ENCODE results near the gene CHST9. TPM values are rescaled to one million over a fixed set of nuclear protein-coding genes. Genes with fewer than 3 reads are reported as not detected.

CHST9 gene
- total and polyA plus RNA-seq, 4 donors, result 0.42 to 6.4 (median 1.4) TPM

DNA sequence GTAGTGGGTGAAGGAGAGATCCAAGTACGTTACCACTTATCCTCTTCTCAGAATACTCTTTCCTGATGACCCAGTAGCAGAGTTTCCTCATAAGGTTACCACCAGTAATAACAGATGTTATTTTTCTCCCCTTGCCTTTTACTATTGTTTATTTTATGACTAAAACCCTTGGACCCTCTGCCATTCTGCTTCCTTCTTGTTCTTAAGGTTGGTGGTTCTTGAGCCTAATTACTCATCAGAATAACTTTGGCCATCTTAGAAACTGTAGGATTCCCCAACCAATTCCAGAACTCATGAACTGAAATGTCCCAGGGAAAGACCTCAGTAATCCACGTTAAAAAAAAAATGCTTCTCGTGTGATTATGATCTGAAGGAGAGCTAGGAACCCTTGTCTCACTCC, 64.9 kb downstream of the CHST9 start (continued):
- no peak for TF ChIP-seq JUND (IDR thresholded peaks at IDR 0.05)
- TF ChIP-seq, protein P1, sequence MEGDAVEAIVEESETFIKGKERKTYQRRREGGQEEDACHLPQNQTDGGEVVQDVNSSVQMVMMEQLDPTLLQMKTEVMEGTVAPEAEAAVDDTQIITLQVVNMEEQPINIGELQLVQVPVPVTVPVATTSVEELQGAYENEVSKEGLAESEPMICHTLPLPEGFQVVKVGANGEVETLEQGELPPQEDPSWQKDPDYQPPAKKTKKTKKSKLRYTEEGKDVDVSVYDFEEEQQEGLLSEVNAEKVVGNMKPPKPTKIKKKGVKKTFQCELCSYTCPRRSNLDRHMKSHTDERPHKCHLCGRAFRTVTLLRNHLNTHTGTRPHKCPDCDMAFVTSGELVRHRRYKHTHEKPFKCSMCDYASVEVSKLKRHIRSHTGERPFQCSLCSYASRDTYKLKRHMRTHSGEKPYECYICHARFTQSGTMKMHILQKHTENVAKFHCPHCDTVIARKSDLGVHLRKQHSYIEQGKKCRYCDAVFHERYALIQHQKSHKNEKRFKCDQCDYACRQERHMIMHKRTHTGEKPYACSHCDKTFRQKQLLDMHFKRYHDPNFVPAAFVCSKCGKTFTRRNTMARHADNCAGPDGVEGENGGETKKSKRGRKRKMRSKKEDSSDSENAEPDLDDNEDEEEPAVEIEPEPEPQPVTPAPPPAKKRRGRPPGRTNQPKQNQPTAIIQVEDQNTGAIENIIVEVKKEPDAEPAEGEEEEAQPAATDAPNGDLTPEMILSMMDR (IDR thresholded peaks at IDR 0.05; ENCODE audit: low read depth, low read length, missing input control), result no peak
- no peak for TF ChIP-seq RAD21 (IDR thresholded peaks at IDR 0.05)
- no peak for TF ChIP-seq GABPA (IDR thresholded peaks at IDR 0.05 in 1 of 2, conservative IDR thresholded peaks at IDR 0.05 in 1 of 2)
- TF ChIP-seq, protein P2, sequence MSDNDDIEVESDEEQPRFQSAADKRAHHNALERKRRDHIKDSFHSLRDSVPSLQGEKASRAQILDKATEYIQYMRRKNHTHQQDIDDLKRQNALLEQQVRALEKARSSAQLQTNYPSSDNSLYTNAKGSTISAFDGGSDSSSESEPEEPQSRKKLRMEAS (IDR thresholded peaks at IDR 0.05), result no peak
- no peak for TF ChIP-seq FOXA1 (IDR thresholded peaks at IDR 0.05)
- TF ChIP-seq TAF1 (conservative IDR thresholded peaks at IDR 0.05), result no peak
- TF ChIP-seq NR2F2 (IDR thresholded peaks at IDR 0.05), result no peak

- H3K27me3 ChIP-seq (ENCODE audit: control insufficient read depth in 4 of 4, insufficient read depth in 4 of 4, low read length in 3 of 4), result no peaks in the 10 kb centered on the region
- no peak overlapping the region for H3K27ac ChIP-seq (ENCODE audit: low read depth in 1 of 2, low read length in 2 of 2)
- TF ChIP-seq ZBTB33 (IDR thresholded peaks at IDR 0.05) (no peak), YY1 (IDR thresholded peaks at IDR 0.05) (no peak), RXRA (IDR thresholded peaks at IDR 0.05) (no peak), JUND (IDR thresholded peaks at IDR 0.05) (no peak), FOXA2 (IDR thresholded peaks at IDR 0.05) (no peak), RAD21 (IDR thresholded peaks at IDR 0.05) (no peak), FOXA1 (IDR thresholded peaks at IDR 0.05) (no peak), HNF4A (conservative IDR thresholded peaks at IDR 0.05) (no peak), TAF1 (conservative IDR thresholded peaks at IDR 0.05) (no peak), SP1 (IDR thresholded peaks at IDR 0.05) (no peak), GABPA (IDR thresholded peaks at IDR 0.05 in 1 of 2, conservative IDR thresholded peaks at IDR 0.05 in 1 of 2) (no peak), EGR1 (IDR thresholded peaks at IDR 0.05; ENCODE audit: low read depth in 2 of 2) (no peak), HNF4G (IDR thresholded peaks at IDR 0.05) (no peak), NR2F2 (IDR thresholded peaks at IDR 0.05) (no peak)
- TF ChIP-seq, protein P3, sequence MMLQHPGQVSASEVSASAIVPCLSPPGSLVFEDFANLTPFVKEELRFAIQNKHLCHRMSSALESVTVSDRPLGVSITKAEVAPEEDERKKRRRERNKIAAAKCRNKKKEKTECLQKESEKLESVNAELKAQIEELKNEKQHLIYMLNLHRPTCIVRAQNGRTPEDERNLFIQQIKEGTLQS (IDR thresholded peaks at IDR 0.05), result no peak
- TF ChIP-seq, protein P2 (IDR thresholded peaks at IDR 0.05), result no peak
- TF ChIP-seq, protein P4, sequence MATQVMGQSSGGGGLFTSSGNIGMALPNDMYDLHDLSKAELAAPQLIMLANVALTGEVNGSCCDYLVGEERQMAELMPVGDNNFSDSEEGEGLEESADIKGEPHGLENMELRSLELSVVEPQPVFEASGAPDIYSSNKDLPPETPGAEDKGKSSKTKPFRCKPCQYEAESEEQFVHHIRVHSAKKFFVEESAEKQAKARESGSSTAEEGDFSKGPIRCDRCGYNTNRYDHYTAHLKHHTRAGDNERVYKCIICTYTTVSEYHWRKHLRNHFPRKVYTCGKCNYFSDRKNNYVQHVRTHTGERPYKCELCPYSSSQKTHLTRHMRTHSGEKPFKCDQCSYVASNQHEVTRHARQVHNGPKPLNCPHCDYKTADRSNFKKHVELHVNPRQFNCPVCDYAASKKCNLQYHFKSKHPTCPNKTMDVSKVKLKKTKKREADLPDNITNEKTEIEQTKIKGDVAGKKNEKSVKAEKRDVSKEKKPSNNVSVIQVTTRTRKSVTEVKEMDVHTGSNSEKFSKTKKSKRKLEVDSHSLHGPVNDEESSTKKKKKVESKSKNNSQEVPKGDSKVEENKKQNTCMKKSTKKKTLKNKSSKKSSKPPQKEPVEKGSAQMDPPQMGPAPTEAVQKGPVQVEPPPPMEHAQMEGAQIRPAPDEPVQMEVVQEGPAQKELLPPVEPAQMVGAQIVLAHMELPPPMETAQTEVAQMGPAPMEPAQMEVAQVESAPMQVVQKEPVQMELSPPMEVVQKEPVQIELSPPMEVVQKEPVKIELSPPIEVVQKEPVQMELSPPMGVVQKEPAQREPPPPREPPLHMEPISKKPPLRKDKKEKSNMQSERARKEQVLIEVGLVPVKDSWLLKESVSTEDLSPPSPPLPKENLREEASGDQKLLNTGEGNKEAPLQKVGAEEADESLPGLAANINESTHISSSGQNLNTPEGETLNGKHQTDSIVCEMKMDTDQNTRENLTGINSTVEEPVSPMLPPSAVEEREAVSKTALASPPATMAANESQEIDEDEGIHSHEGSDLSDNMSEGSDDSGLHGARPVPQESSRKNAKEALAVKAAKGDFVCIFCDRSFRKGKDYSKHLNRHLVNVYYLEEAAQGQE (IDR thresholded peaks at IDR 0.05), result no peak
- TF ChIP-seq, protein P1 (IDR thresholded peaks at IDR 0.05; ENCODE audit: low read depth, low read length, missing input control), result no peak
- DNase-seq (ENCODE audit: low spot score), result no peak
- H3K4me1 ChIP-seq (ENCODE audit: control insufficient read depth in 4 of 4, insufficient read depth in 4 of 4, low read length in 3 of 4), result peaks cover 0 to 3% (median 0%) of the 10 kb centered on the region in 4 donors
- 60% methylated on average over 3 of the region's 3 CpGs for WGBS
- no peak overlapping the region for H3K4me3 ChIP-seq (ENCODE audit: low read depth in 1 of 3, low read length in 3 of 3)
- H3K9me3 ChIP-seq (ENCODE audit: control insufficient read depth in 4 of 4, low read length in 3 of 4), result no peaks in the 10 kb centered on the region
- no peaks in the 10 kb centered on the region for H3K36me3 ChIP-seq (ENCODE audit: control insufficient read depth in 4 of 4, insufficient read depth in 3 of 4, low read depth in 1 of 4, low read length in 3 of 4)
- no peak overlapping the region for H3K9ac ChIP-seq (ENCODE audit: low read depth in 1 of 2, low read length in 2 of 2)
Observed at GRCh38 chr18:27118973-27119372, 66.1 kb downstream of the CHST9 start.

Data from liver (tissue), 9 donors.